ENCODE data around the gene STPG1. TPM values are rescaled to one million over a fixed set of nuclear protein-coding genes. Genes with fewer than 3 reads are reported as not detected.
"Not testable (repeated sequence)": the region's sequence is repeated elsewhere in the genome, so short reads cannot be mapped to it uniquely, and the experiment has no call there.

STPG1 gene, protein sequence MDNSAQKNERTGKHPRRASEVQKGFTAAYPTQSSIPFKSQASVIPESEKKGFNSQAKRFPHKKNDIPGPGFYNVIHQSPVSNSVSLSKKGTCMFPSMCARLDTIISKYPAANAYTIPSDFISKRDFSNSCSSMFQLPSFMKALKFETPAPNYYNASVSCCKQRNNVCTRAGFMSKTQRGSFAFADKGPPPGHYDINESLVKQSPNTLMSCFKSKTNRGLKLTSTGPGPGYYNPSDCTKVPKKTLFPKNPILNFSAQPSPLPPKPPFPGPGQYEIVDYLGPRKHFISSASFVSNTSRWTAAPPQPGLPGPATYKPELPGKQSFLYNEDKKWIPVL
- total RNA-seq (2014; rRNA removed; shearing (Covaris generic)): 3.7 and 8.3 TPM in 2 replicates

- peak; percentile 86 for DNase-seq (ENCODE audit: low read depth)
Observed at GRCh38 chr1:24413350-24414163, at the start of gene STPG1. STPG1 (minus strand) TSS chr1:24413782; CDS start chr1:24401388, 12,394 bp downstream.

GRCh38 chr1:24462128-24462527 is 48.5 kb upstream of the STPG1 start:
- DNase-seq (ENCODE audit: low read depth): peak; percentile 62

DNA sequence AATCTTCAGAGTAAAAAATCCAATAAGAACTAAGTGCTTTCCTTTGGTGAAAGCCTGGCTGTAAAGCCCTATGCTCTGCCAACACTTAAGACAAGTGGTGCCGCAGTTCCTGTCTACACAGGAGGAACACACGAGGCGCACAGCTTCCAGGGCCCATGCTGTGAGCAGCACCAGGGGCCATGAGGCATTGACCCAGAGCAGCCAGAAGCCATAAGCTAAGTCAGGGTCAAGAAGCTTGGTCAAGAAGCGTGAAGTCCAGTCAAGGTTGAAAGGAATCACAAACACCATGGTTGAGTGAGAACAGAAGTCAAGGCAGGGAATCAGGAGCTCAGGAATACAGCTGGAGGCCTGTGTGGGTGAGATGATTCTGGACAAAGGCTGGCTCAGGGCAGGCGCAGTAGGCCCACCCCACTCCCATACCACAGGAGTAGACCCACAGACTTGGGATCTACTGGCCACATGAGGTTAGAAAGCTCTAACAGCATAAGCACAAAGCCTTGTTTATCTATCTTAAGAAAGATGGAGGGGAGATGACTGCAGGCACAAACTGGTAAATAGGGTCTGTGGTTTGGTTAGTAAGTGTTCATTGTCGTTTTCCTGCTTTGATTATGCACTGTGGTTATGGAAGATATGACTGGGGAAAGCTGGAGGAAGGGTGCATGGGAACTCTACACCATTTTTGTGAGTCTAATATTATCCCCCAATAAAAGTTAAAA is 46.1 kb upstream of the STPG1 start:
- DNase-seq (ENCODE audit: low read depth): no peak

- DNase-seq (ENCODE audit: low read depth): no peak
Observed at GRCh38 chr1:24457866-24458265, 44.3 kb upstream of the STPG1 start.

DNA sequence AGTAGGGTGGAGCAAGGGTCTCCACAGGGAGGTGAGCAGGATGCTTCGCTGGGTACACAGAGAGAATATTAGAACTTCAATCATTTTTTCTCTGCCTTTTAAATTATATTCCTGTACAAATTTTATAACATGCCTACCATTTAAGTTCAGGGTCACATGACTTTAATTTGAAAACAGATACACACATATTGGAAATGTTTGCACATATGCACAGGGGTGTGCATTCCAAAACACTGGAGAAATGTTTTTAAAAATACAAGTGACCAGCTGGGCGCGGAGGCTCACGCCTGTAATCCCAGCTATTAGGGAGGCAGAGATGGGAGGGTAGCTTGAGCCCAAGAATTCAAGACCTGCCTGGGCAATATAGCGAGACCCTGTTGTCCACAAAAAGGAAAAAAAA is 41.7 kb upstream of the STPG1 start:
- DNase-seq (ENCODE audit: low read depth): no peak

DNA sequence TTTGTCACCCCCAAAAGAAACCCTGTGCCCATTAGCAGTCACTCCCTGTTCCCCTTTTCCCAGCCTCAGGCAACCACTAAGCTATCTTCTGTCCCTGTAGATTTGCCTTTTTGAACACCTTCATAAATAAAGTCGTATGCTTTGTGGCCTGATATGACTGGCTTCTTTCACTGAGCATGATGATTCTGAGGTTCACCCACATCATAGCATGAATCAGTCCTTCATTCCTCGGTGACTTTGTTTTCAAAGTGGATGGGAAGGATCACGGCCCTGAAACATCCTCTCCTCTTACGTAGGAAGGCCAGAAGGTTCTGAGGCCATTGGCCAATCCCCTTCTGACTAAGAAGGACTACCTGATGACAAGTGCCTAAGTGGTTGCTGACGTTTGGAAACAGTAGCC is 41.1 kb upstream of the STPG1 start:
- no peak for DNase-seq (ENCODE audit: low read depth)

GRCh38 chr1:24452922-24453485 is 39.4 kb upstream of the STPG1 start:
- DNase-seq (ENCODE audit: low read depth): no peak

DNA sequence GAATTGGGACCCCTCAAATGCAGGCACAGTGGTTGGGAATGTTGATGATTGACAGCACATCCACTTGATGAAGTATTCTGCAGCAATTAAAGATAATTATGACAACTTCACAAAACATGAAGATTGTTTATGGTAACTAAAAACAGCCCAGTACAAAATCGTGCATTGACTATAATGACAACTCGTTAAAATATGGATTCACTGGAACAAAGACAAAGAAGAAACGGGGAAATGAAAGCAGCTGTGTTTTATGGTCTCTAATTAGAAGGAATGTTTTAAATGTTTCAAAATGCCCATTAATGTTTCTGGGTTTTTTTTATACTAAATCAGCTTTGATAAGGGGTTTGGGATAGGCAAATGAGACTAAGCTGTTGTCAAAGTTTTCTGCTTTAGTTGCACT is 38.2 kb upstream of the STPG1 start:
- no peak for DNase-seq (ENCODE audit: low read depth)

DNA sequence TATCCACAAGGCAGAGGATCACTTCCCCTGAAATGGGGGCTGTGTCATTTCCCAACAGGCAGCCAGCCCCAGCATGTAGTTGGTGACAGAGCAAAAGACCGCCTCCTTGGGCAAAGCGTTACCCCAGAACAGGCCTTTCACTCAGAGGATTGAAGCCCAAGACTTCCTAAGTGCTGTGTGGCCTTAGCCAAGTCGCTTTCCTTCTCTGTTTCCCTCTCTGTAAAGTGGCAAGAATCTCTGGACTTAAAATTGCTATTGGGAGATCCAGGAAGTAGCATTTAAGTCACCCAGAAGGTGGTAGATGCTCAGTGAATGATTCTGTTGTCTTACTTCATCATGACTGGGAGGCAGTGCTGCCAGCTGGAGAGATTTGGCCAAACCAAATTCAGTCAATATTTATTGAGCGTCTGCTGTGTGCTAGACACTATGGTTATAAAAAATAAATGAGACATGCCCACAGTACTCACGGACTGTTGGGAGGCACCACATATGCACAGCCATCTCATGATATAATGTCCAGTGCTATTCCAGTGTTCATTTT is 37.3 kb upstream of the STPG1 start:
- no peak for DNase-seq (ENCODE audit: low read depth)

GRCh38 chr1:24450316-24450715 is 36.7 kb upstream of the STPG1 start:
- DNase-seq (ENCODE audit: low read depth): no peak

DNA sequence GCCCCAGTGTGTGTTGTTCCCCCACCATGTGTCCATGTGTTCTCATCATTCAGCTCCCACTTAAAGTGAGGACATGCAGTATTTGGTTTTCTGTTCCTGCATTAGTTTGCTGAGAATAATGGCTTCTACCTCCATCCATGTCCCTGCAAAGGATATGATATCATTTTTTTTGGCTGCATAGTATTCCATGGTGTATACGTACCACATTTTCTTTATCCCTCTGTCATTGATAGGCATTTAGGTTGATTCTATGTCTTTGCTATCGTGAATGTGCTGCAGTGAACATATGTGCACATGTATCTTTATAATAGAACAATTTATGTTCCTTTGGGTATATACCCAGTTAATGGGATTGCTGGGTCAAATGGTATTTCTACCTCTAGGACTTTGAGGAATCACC is 32.9 kb upstream of the STPG1 start:
- not testable (repeated sequence) for DNase-seq (ENCODE audit: low read depth)

DNA sequence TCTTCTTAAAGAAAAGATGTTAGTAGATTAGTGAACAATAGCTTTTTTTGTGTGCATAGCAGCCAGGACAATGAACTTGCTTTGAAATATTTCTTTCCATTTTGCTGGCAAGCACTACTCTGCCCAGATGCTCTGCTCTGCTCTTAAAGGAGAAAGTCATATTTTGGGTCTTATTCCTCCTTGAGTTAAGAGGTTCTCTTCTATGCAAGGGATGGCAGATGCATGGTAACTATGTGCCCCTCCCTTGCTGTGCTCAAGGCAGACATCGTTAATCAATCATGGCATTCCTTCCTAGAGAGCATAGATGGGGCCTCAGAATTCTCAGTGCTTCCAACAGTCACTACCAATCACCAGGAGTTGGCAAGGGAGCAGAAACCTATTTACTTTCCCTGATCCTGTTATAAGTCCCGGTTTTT is 29.7 kb upstream of the STPG1 start:
- no peak for DNase-seq (ENCODE audit: low read depth)

GRCh38 chr1:24442764-24443163 is 29.2 kb upstream of the STPG1 start:
- DNase-seq (ENCODE audit: low read depth): no peak

- DNase-seq (ENCODE audit: low read depth): no peak
Observed at GRCh38 chr1:24441996-24442668, 28.6 kb upstream of the STPG1 start.

DNA sequence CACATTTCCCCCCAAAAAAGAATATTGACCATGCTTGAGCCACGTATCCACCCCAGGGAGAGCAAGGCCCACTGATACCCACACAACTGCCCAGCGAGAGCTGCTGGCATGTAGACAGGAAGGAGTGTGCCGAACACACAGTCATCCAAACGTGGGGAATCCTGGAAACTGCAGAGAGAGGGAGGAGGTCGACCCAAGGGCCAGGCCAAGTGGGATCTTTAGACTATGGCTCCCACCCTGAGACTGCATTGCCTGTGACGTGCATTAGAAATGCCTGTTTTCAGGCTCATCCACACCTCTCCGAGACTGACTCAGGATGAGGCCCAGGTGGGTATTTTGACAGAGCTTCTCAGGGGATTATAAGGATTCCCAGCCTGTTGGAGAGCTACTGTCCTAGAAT is 27.9 kb upstream of the STPG1 start:
- no peak for DNase-seq (ENCODE audit: low read depth)

- DNase-seq (ENCODE audit: low read depth): no peak
Observed at GRCh38 chr1:24440436-24440835, 26.9 kb upstream of the STPG1 start.

- no peak for DNase-seq (ENCODE audit: low read depth)
Observed at GRCh38 chr1:24438423-24438901, 24.9 kb upstream of the STPG1 start.

DNA sequence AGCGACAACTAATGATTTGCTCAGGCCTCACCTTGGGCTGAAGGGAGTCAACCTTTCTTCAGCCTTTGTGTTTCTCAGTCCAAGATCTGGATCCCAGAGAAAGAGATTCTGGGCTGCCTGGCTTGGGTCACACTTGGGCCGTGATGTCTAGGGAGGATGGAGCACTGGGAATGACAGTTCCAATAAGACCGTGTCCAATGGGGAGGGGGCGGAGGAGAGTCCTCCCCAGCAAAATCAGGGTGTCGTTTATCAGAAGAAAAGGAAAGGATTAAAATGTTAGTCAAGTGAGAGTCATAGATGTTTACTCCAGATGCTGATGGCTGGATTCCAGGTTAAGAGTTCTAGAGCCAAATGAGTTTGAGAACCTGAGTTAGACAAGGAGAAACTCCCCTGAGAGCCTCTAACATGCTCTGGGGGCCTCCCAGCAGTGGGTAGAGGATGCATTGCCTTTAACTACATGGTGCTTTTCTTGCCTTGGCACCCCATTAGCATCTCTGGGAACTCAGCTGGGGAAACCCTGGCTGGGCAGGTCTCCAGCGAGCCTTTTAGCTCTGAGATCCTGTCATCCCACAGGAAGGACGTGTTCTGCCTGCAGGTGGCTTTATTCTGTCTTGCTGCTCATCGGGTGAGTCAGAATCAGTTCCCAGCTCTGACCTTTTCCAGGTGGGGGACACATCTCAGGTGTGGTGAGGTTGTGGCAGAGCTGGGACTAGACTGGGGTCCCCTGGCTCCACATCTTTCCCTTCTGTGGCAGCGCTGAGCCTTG is 24.2 kb upstream of the STPG1 start:
- DNase-seq (ENCODE audit: low read depth): no peak

- no peak for DNase-seq (ENCODE audit: low read depth)
Observed at GRCh38 chr1:24435782-24436365, 22.3 kb upstream of the STPG1 start.

- no peak for DNase-seq (ENCODE audit: low read depth)
Observed at GRCh38 chr1:24427545-24427862, 13.9 kb upstream of the STPG1 start.
